ENCODE measurements around the gene GPR33.
"Not testable (repeated sequence)": the region's sequence is repeated elsewhere in the genome, so short reads cannot be mapped to it uniquely, and the experiment has no call there.

The GPR33 gene

DNA sequence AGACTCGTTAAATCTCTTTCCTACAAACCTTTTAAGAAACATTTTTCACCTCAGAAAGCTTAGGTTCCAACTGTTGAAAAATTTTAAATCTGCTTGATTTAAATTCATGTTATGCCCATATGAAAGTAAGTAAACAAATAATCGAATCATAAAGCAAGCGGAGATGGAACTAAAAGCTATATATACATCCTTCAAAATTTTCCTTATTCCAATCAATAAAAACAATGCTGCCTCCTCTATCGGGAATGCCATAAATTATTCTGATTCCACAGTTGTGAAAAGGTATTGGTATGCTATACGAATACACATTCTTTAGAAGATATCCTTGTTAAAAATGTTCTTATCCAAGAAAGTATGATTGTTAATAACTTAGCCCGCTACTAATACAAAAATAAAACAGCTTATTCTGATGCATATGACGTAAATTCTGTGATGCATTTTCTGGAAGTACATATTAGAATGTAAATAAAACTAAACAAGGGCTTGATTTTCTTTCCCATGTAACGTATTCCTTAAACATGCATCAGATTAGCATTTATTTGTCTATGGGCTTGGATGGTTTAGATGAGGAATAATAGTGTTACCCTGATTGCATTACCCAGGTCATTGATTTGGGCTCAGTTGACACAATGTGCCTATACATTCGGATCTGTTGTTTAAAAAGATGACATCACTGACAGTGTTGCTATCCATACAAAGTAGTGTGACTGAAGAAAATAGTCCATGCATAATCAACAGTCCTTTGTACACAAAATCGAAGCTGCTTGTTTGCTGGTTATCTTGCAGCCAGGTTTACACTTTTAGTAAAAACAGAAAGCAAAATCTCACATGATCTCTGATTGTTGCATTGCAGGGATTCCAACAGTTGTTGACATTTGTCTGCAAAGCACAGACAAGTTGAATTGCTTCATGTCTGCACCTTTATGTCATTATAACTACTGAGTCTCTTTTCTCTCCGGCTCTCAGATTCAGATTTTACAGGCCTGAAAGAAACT, 29.9 kb downstream of the GPR33 start:
- no peak for DNase-seq

DNA sequence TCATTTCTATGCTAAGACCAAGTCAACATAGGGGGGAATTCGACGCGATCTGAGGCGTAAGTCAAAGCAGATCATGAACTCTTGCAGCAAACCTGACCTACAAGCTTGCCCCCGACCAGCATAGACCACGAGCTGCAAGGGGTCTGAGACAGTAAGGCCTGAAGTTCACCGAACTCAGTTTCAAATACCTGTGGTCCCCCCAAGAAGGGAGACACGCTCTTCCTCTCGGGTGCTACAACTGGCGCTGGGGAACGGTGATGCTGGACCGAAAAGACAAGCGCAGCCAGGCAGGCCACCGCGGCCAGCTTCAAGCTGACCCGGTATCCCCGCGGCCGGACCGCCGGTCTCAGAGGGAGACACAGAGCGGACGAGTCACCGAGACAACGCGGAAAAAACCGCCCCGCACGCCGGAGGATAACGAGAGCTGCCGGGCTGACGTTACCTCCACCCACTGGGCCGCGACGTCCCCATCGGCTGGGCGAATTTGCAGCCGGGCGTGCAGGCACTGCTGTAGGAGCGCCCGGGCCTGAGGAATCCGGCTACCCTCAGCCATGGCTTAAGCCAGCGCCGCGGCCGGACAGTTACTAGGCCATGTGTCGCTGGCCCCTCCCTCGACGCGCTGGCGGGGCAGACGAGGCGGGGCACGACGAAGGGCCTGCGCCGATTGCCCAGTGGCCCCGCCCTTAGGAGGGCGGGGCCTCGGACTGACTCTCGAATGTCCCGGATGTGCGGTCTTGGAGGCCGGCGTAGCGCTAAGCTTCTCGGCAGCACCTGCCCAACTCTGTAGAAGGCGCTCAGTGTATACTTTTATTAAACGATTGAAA, 30.8 kb downstream of the GPR33 start, which contains the start of gene DTD2:
TSS of gene DTD2 (minus strand) at position 666 of the 824 bp plus-strand sequence. CDS start at position 553, 113 bp downstream.
- DNase-seq: peak; percentile 97 to 99 (median 98)

DNA sequence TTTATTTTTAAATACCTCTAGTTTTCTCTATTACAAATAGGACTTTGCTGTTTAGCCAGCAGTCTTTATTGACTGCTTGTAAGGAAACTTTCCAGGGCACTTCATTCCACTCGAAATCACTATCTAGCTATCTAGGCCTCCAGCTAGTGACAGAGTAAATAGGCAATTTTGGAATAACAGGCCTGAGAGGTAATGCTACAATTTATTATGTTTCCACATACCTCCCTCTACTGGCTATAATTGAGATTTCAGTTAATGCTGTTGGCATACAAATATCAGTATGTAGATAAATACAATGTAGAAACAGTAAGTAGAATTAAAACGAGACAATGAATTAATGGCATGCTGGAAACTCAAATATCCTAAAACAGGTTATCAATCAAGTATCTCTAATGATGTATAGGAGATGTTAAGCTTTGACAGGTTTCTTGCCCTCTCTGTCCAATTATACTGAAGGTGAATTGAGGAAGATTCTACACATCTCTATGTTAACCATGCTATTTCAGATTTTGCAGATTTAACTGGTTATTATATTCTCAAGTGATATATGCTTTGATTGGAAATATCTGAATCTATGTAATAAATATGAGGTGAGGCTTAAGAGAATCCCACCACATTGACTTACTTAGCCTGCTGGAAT, 37.7 kb downstream of the GPR33 start:
- peak; percentile 6 to 65 (median 40) for DNase-seq

GRCh38 chr14:31449136-31449535, 38.7 kb downstream of the GPR33 start:
- no peak for DNase-seq

DNA sequence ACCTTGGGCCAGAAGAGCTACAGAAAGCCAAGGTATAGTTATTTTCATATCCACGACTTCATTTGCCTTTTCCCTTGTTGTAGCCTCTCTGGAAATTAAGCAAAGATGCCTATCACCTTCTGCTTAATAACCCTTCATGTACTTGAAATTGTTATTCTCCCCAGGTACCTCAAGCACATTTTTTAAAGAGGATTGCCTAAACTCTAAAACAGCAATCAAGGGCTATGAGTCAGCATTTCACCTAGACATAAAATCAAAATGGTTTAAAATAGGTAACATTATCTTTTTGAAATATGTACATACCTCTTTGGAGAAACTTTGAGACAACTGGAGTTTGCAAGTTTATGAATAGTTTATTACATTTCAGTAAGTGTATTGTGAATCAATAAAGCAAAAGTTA, 42.1 kb downstream of the GPR33 start:
- no peak for DNase-seq

- DNase-seq: no peak
Measured at GRCh38 chr14:31442284-31442683, 45.6 kb downstream of the GPR33 start.

GRCh38 chr14:31441273-31442111, 46.3 kb downstream of the GPR33 start:
- no peak for DNase-seq

DNA sequence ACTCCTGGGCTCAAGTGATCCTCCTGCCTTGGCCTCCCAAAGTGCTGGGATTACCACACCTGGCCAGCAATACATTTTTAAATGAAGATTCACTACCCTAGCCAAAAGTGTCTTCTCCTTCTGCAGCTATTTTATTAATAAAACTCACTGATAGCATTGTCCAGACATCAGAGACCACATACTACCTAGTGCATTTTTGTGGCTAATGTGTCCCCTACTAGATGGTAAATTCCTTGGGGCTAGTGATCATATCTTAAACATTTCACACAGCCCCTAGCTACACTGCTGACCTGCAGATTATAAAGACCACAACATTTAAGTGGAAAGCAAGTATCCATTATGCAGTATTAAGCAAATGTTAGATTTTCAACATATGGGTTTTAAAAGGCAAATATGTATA, 47.6 kb downstream of the GPR33 start:
- no peak for DNase-seq

- no peak for DNase-seq
Measured at GRCh38 chr14:31439561-31439960, 48.3 kb downstream of the GPR33 start.

- DNase-seq: not testable (repeated sequence)
Measured at GRCh38 chr14:31437045-31437691, 50.7 kb downstream of the GPR33 start.

DNA sequence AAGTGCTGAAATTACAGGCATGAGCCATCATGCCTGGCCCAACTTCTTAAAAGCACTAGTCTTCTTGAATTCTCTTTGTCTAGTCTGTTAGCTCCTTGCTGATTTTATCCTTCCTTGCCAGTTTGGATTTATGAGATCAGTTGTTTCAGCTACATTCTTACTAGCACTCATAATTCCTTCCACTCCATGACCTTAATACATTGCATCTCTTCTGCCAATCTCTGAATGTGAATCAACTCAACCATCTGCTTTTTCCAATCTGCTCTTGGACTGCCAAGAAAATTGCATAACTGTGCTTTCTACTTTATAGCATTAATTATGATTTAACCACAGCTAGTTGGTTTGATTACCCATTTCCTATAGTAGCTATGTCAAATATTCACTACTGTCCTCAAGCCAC, 52.6 kb downstream of the GPR33 start:
- no peak for DNase-seq
